ENCODE data around the gene PDIA2. TPM values are rescaled to one million over a fixed set of nuclear protein-coding genes. Genes with fewer than 3 reads are reported as not detected.

Gene PDIA2
- total RNA-seq, 1 donor from 2014 or later = 0.81 TPM

DNA sequence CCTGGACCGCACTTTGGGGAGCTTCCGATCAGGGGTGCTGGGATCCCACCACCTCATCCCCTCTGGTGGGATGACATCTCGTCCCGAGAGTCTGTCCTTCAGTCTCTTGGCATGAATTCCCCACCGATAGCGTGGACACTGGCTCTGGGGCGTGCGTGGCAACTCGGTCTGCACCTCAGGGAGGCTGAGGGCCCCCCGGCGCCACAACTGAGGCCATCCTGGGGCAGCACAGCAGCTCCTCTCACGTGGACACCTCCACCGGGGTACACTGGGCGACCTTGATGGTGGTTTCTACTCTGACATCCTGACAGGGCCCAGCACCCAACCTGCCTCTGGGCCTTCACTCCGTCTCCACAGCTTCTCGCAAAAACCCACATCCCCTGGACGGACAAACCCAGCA is 8.6 kb downstream of the PDIA2 start:
- intact Hi-C loops (cut with DNase I) = no loop called here
- DNase-seq (ENCODE audit: low spot score) = no peak

DNA sequence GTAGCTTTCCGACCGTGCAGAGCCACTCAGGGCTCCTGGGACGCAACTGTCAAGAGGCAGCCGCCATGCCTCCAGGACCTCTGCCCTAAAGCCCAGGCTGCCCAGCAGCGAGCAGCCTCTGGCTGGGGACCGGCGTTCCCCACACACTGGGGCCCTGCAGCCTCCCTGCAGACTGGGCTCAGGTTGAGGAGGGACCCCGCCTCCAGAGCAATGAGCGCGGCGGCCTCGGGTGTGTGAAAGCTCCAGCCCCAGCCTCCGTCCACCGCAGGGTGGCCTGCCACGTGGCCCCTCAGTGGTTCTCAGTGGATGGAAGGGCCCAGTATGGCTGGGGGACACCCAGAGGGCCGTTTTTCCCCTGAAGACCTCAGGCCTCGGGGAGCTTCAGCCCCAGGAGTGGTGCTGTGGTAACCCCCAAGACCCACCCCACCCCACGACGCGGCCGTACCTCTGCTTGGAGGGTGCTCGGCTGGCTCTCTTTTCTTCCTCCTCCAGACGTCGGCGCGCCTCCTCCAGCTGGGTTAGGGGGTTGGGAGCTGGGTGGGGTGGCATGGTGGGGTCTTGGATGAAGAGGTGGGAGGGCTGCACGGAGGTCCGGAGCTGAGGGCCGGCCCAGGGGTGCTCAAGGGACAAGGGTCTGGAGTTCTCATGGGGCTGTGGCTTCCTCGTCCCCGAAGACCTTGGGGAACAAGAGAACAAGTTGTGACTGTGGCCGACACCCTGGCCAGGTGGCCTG is 10.2 kb downstream of the PDIA2 start:
- DNase-seq (ENCODE audit: low spot score) = no peak
- intact Hi-C loops (cut with DNase I) = no loop called here

DNA sequence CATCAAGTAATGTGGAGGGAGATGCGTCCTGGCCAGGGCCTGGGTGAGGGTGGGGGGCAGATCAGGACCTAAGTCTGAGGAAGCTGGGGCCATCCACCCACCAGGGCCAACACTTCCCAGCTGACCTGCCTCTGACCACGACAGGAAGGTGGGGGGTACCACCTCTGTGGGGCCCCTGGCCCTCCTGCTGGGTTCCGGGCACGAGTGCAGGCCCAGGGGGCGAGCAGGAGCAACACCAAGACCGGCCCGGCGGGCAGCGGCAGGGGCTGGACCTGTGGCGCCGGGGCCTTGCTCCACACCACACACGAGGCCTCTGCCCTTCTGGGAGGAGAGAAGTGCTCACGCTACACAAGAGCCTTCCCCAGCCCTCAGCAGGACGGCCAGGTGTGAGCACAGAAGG is 13.3 kb downstream of the PDIA2 start:
- intact Hi-C loops (cut with DNase I) = no loop called here
- DNase-seq (ENCODE audit: low spot score) = no peak

DNA sequence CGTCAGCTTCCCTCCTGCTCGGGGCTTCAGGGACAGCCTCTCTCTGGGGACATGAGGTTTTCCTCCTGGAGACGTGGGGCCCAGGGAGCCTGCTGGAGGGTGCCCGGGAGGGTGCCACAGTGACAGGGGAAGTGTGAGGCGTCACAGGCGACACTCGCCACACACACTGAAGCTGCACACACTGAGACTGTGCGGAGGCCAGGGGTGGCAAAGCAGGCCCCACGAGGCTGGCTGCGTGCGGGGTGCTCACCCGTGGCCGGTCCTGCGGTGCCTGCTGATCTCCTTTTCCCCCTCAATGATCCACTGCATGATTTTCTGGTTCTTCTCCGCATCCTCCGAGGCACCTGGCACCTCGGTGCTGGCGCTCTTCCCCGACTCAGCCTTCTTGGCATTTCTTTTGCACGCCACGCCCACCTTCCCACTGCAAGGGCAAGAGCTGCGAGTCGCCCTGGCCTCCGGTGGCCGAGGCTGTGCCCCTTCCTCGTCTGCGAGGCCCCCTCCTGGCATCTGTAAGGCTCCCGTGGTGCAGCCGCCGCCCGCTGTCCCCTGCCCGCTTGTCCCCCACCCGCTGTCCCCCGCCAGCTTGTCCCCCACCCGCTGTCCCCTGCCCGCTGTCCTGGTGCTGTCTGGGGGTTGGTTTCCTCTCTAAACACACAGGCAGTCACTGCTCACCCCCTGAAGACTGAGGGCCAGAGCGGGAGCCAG is 14.0 kb downstream of the PDIA2 start:
- intact Hi-C loops (cut with DNase I) = no loop called here
- no peak for DNase-seq (ENCODE audit: low spot score)

DNA sequence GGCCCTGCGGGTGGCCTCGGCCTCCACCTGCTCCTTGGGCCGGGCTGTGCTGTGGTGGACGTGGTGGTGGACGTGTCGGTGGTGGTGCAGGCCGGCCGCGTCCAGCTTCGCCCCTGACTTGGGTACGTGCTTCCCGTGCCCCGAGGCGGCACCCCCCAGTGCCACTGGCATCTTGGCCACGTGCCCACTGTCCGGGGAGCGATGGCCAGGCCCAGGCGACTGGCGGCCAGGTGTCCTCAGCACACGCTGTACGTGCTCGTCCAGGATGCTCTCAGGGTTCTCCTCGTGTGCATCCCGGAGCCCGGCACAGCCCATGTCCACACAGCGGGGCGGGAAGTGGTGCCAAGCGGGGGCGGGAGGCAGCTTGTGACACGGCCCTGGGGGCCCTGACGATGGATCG is 14.9 kb downstream of the PDIA2 start:
- DNase-seq (ENCODE audit: low spot score) = no peak
- intact Hi-C loops (cut with DNase I) = no loop called here

DNA sequence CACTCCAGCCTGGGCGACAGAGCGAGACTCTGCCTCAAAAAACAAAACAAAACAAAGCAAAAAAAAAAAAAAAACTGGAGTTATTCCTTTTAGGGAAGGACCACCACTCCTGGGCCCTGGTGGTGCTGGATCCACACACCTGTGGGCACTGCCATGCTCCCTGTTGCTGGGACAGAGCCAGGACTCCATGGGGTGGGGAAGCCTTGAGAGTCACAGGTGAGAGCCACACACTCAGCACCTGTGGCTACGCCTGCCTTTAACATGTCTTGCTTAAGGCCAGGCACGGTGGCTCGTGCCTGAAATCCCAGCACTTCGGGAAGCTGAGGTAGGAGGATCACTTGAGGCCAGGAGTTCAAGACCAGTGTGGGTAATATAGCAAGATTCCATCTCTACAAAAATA is 18.3 kb downstream of the PDIA2 start:
- DNase-seq (ENCODE audit: low spot score) = no peak
- intact Hi-C loops (cut with DNase I) = no loop called here

DNA sequence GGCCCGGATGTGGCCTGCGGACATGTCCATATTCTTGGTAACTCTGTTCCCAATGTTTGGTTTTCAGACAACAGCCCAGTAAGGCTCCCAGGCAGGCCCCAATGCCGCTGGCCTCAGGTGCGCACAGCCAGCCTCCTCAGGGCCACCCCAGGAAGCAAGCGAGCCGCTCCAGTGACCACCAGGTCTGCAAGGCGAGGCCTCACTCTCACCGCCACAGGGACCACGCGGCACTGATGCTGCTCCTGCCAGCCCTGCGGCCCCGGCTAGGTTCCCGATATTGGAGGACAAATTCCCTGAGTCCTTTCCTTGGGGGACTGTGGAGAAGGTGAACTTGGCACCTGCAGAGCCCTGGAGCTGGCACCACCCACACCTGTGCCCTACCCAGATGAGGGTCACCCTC is 19.0 kb downstream of the PDIA2 start:
- intact Hi-C loops (cut with DNase I) = no loop called here
- DNase-seq (ENCODE audit: low spot score) = no peak

DNA sequence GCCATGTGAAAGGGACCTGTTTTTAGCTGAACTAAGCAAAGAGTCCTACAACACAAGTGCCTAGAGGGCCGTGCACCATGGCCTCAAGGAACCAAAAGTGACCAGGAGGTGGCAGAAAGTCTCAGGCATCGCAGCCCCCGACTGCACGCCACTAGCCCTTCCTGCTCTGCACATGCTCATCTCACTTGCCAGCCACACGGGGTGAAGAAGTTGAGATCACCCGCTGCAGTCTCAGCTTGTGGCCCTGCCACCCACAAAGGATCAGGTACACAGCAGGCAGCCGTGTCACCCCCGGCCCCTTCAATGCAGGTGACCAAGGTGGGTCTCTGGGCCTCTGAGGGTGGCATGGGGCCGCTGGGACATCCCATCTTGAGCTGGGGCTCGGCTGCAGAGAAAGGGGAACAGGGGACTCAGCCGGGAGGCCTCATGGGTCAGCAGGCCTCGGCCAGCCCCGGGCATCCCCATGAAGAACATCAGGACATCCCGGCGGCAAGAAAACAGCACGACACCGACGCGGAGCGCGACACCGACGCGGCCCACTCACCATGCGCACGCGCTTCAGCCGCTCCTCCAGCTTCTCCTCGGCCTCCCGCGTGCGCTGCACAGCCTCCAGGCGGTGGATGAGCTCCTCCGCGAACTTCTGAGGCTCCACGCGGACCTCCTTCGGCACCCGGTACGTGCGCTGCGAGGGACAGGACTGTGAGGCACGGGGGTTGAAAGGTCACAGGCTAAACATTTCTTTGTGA is 21.0 kb downstream of the PDIA2 start:
- DNase-seq (ENCODE audit: low spot score) = no peak
- intact Hi-C loops (cut with DNase I) = no loop called here

DNA sequence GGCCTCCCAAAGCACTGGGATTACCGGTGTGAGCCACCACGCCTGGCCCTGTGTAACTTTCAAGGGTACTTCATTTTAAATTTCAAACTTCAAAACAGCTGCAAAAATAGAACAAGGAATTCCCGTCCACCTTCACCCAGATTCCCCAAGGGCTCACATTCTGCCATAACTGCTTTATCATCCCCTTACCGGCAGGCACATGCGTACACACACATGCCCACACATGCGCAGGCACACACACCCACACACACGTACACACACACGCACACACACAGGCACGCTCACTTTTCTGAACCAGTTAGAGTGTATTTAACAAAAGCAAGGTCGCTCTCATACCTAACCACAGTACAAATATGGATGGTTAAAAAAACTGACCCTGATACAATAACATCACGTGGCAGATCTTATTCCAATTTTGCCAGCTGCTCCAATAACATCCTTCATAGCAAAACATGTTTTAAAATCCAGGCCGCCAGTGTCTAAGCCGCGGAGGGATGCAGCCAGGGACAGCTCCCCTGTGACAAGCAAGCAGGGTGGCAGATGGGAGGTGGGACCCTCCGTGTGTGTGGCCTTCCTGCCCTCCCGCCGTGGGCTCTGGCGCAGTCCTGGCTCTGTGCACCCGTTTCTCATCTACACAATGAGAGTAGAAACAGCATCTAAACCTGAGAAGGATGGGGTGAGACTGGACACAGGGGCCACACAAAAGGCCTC is 23.1 kb downstream of the PDIA2 start:
- intact Hi-C loops (cut with DNase I) = no loop called here
- DNase-seq (ENCODE audit: low spot score) = no peak

DNA sequence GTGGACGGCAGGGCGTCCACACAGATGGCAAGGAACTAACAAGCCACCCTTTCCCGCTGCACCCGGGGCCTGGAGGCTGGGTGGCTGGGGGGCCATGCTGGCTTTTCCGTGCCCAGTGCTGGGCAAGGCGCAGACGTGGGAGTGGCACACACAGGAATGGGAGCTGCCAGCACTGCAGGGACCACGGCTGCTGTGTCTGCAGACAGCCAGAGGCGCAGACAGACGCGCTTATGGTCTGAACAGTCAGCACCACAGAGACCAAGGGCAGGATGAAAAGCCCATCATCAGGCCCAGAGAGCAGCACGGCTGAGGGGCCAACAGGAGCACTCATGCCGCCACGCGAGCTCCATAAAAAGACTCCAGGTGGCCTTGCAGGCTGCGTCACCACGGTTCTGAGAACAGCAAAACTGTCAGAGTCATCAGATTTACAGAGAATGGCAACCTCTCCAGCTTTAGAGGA is 24.0 kb downstream of the PDIA2 start:
- intact Hi-C loops (cut with DNase I) = no loop called here
- no peak for DNase-seq (ENCODE audit: low spot score)

DNA sequence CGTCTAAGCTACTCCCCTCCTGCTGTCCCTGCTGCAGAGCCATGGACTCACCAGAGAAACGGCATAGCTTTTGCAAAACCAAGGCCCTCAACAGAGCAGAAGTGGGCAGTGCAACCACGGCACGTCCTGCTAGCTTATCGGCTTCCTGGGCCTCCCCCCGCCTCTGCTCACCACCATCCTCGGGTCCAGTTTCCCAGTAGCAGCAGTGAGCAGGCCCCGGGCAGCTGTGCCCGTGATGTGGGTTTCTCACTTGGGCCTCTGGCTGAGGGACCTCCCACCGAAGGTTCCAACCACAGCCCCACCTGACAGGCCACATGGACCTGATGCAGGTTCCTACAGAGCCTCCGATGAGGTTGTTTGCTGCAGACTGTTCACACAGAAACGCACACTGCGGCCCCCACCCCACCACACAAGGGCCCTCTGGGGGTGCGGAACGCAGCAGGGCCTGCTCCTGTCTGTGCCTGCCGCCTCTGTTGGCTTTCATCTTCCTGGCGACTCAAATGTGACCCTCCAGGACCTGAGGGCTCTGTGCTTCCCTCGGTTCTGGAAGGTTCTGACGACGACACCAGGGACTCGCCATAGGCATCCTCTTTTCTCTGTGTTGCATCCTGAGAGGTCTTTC is 24.8 kb downstream of the PDIA2 start:
- intact Hi-C loops (cut with DNase I) = no loop called here
- DNase-seq (ENCODE audit: low spot score) = no peak

DNA sequence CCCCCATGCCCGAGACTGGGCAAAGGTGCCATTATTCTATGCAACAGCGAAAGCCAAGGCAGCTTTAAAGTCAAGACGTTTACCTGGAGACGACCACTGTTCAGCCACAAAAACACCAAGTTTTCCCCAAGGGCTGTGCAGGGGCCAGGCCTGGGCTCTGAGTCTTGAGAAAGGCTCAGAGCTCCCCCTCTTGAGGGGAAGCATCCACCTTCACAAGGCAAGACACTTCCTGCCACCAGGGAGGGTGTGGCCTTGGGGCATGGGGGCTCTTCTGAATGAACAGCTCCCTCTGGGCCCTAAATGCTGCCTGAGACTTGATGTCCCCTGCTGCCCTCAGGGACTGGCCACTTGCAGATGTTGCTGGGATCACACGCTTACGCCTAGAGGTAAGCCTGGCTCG is 26.5 kb downstream of the PDIA2 start:
- no peak for DNase-seq (ENCODE audit: low spot score)
- intact Hi-C loops (cut with DNase I) = no loop called here

DNA sequence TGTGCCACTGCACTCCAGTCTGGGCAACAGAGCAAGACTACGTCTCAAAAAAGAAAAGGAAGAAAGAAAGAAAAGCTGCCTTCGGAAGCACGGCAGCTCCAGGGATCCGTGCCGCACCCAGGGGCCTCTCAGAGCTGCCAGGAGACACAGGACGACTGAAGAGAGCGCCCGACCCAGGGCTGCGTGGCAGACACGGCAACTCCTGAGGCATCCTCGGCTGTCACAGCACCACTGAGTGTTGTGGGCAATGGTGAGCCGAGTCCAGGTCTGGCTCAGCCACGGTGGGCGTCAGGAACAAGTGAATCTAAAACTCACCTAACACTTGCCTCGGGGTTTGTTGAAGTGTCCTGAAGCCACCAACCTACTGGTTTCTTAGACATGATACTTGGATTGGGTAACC is 28.8 kb downstream of the PDIA2 start:
- intact Hi-C loops (cut with DNase I) = no loop called here
- no peak for DNase-seq (ENCODE audit: low spot score)

DNA sequence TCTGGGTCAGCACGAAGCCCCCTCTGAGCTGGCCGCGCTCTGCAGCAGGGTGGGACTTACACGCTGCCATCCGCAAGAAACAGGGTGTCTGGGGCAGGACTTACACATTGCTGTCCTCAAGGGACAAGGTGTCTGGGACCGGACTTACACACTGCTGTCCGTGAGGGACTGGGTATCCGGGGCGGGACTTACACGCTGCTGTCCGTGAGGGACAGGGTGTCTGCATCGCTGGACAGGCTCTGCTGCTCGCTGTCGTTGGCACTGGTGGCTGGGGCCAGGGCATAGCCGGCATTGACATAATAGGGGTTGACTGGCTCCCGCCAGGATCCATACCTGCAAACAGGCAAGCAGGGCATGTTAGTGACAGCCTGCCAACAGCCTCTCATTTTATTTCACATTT is 31.4 kb downstream of the PDIA2 start:
- intact Hi-C loops (cut with DNase I) = no loop called here
- DNase-seq (ENCODE audit: low spot score) = no peak

DNA sequence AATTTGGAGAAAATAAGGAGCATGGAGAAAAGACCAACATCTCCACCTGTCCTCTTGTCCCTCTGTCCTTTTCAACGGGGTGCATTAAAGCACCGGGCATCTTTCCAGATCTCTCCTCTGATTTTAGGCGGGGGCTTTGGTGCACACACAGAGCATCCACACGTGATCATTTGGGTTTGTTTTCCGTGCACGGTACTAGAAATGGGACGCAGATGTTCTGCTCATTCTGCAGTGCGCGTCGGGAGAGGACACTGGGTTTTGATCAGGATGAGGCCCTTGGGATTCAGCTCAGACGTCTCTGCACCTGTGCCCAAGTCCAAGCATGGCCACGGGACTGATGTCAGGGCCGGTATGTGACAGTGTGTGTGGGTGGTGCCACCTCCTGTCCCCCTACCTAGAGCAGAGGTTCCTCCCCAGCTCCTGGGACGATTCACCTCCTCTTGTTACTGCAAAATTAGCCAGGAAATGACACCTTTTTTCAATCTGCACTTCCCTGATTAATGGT is 31.9 kb downstream of the PDIA2 start:
- intact Hi-C loops (cut with DNase I) = no loop called here
- DNase-seq (ENCODE audit: low spot score) = no peak

DNA sequence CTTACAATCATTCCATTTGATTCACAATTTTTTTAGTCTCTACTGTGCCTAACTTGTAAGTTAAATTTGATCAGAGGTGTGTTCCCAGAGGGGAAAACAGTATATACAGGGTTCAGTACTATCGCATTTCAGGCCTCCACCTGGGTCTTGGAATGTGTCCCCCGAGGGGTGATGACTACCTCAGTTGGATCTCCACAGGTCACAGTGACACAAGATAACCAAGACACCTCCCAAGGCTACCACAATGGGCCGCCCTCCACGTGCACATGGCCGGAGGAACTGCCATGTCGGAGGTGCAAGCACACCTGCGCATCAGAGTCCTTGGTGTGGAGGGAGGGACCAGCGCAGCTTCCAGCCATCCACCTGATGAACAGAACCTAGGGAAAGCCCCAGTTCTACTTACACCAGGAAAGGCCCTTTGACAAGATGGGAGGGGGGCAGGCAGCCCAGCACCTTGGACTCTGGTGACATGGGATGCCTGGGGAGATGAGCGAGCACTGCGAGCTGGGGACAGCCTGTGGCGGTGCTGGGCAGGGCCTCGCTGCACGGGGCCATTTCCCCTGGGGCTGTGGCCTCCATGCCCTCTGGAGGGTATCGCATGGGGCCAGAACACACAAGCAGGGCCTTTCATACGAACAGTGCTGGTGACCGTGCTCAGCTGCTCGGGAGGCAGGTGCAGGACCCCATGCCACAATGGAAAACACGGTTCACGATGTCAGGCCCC is 33.9 kb downstream of the PDIA2 start:
- DNase-seq (ENCODE audit: low spot score) = no peak
- intact Hi-C loops (cut with DNase I) = no loop called here

DNA sequence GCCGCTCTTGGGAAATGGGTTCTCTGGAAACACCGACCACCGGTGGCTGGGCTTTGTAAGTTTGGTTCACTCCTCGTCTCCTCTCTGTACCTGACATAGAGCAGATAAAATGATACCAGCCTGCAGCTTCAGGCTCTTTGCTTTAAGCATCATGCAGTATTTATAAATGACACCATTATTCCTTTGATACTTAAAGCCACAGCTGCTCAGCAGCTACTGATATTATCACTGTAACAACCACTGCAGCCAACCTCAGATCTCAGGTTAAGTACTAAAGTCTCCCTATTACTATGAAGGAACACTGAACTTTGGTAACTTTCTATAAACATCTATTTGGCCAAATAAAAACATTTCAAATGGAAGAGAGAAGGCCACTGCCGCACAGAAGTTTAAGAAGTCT is 34.6 kb downstream of the PDIA2 start:
- DNase-seq (ENCODE audit: low spot score) = no peak
- intact Hi-C loops (cut with DNase I) = no loop called here

DNA sequence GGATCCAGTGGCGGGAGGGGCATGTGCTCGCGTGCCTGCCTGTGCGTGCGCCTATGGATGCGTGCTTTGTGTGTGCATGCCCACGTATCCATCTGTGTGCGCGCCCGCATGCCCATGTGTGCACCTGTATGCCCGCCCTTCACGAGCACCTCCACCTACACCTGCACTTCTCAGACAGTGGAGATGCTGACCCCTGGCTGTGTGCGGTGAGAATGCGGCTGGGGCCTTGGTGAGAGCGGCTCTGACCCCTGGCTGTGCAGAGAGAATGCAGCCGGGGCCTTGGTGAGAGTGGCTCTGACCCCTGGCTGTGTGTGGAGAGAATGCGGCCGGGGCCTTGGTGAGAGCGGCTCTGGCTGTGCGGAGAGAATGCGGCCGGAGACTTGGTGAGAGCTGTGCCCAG is 35.7 kb downstream of the PDIA2 start:
- intact Hi-C loops (cut with DNase I) = no loop called here
- DNase-seq (ENCODE audit: low spot score) = no peak

DNA sequence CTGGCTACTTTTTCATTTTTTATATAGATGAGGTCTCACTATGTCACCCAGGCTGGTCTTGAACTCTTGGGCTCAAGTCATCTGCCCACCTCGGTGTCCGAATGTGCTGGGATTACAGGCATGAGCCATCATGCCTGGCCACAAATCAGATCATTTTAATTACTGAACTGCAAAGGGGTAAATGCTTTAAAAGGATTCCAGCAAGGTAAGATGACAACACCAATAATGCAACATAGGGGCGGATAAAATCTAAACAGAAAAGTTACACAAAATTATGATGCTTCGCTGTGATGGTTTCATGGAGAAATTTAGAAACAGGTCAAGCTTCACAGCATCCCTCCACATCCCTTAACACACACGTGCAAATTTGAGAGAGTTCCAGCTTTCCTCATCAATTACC is 37.2 kb downstream of the PDIA2 start:
- intact Hi-C loops (cut with DNase I) = no loop called here
- DNase-seq (ENCODE audit: low spot score) = no peak
